ENCODE results near the gene GRIN2A.

Gene GRIN2A

DNA sequence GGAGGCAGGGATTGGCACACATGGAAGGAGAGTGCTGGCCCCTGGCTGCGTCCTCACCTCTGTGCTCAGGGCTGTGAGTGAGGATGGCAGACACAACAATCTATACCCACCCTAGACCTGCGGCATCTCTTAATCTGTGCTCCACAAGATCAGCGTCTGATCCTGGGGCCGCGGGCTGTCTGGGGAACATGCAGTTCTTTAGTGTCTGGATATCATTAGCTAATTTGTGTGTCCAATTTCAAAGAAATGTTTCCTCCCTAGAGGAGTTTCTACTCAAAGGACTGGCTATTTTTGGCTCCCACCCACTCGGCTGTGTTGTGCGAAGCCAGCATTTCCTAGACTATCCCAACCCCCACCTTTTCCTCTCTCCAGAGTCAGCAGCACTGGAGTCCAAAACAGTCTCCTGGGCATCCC, 93.8 kb downstream of the GRIN2A start:
- DNase-seq (ENCODE audit: low spot score) = no peak
- peak; percentile 5 for FAIRE-seq

DNA sequence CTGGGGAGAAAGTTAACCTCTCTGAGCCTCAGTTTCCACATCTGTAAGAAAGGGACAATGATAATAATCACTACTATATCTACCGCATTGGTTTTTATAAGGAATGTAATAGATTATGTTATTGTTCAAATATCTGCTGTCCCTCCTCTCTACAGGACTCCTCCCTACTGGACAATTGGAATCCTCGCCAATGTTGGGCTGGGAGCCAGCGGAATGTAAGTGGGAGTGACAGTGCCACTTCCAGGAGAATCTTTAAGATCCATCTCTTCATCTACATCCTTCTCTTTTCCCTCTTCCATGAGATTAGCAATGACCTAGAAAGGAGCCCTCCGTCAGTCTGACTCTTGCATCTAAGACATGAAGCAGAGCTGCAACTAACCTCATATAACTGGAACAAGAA, 95.1 kb downstream of the GRIN2A start:
- DNase-seq (ENCODE audit: low spot score) = no peak
- FAIRE-seq = no peak

DNA sequence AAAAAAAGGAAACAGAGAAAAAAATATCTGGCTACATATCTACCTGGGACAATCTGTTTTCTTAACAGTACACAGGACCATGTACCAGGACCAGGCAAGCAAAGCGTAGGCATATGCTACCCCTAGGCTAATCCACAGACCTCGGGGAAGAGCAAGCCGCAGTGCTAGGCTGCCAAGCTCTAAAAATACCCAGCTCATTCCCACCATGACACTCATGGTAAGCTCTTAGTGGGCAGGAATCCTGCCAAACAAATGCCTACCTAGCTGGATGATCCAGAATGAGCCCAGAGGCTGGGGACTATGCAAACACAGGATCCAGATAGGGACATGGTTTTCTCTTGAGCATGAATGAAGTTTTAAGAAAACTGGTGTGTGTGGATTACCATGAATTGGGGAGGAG, 95.6 kb downstream of the GRIN2A start:
- no peak for DNase-seq (ENCODE audit: low spot score)
- no peak for FAIRE-seq

GRCh38 chr16:10085078-10085798, 97.0 kb downstream of the GRIN2A start:
- no peak for DNase-seq (ENCODE audit: low spot score)
- no peak for FAIRE-seq

DNA sequence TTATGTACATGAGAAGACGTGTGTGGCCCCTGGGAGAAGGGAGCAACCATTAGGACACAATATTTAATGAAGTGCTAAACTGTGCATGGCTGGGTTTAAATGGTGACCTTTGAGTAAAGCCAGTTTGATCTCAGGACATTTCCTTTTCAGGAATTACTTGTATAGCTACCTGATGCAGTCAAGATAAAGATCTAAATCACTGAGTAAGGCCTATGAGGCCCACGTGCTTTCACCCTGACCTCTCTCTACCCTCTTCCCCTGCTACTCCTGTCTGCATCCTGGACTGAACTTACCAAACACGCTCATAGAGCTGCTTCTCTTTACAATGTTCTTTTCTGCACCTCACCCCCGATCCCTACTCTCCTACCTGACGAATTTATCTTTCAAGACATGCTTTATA, 98.9 kb downstream of the GRIN2A start:
- no peak for DNase-seq (ENCODE audit: low spot score)
- FAIRE-seq = no peak

GRCh38 chr16:10081201-10081940, 100.9 kb downstream of the GRIN2A start:
- FAIRE-seq = no peak
- no peak for DNase-seq (ENCODE audit: low spot score)

DNA sequence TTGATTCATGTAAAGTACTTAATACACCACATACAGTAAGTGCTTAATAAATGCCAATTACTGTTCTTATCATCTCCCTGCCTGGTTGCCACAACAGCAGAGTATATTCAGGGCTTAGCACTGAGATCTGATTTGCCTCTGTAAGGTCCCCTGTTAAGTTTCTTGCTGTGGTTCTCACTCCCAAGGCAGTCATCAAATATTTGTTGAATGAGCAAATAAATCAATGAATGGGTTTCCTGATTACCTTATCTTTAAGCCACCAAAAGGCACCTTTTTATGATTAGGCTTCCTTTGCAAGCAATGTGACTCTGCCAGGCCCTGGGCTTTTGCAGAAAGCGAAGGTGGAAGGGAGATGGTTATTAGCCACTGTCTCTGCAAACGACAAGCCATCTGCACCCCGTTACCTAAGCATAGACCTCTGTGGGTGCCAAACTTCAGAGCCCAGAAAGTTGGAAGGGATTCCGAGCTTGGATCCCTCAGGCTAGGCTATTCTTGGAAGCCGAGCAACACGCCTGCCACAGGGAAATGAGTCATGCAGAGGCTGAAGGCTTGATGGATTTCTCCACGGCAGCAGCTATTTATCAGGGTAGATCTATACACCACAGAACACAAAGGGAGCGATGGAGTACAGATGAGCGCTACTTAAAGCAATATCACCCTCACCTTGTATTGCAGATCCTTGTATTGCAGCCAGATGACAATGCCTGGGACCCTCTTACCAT, 102.0 kb downstream of the GRIN2A start:
- peak; percentile 90 for DNase-seq (ENCODE audit: low spot score)
- FAIRE-seq = no peak

DNA sequence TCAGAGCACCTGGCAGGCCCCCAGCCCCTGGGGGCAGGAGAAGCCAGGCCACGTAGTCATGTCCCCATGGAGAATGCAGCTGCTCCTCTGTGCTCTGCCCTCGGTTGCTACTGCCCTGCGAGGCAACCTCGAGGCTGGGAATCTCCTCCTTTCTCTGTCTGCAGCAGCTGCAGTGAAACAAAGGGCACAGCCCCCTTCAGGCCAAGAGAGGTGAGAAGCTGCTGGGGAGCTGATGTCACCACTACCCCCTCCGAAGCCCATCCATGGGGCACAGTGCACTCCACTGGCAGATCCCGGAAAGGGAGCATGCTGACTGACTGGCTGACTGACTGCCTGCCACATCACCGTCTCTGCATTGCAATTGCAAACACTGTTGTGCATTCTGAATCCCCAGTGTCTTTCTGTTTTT, 103.7 kb downstream of the GRIN2A start:
- FAIRE-seq = peak; percentile 17
- DNase-seq (ENCODE audit: low spot score) = peak; percentile 64

GRCh38 chr16:10077861-10078260, 104.4 kb downstream of the GRIN2A start:
- no peak for FAIRE-seq
- peak; percentile 41 for DNase-seq (ENCODE audit: low spot score)

GRCh38 chr16:10076037-10076436, 106.2 kb downstream of the GRIN2A start:
- DNase-seq (ENCODE audit: low spot score) = no peak
- FAIRE-seq = peak; percentile 50

DNA sequence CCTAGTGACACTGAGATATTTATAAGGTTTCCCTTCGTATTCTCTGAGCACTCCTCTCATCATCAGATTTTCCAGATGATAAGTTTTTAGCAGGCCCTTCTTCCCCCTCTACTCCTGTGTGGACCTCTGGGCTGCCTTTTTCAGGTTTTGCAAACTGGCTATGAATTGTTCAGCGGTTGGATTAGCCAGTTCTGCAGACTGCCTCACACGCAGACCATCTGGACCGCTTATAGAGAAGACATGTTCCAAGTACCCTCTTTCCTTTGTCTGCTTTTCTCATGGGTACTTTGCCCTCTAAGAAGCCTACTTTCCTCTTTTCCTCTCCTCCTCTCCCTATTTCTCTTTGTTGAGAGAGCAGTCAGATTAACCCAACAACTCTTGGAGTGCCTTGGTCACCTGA, 111.6 kb downstream of the GRIN2A start:
- FAIRE-seq (no peak), DNase-seq (ENCODE audit: low spot score) (no peak)

DNA sequence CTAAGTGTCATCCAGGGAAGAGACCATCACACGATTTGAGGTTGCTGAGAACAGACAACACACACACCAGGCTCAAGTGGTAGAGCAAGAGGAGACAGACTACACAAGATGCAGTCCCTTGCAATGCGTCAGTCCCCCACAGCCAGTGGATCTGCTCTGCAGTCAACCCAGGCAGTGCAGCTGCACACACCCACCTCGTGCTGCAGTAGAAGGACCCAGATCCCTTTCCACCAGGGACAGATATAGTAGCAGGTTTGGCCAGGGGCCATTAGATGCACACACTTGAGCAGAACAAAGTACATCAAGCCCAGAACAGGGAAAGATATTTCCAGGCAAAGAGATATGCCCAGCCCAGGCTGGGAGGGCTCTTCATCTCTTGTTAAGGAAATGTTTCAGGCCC, 112.9 kb downstream of the GRIN2A start:
- FAIRE-seq = no peak

GRCh38 chr16:10067835-10068234, 114.4 kb downstream of the GRIN2A start:
- FAIRE-seq = peak; percentile 23
- no peak for DNase-seq (ENCODE audit: low spot score)

More for the DNA sequence above, 112.9 kb downstream of the GRIN2A start:
- DNase-seq (ENCODE audit: low spot score) = no peak

GRCh38 chr16:10067406-10067805, 114.8 kb downstream of the GRIN2A start:
- no peak for FAIRE-seq
- no peak for DNase-seq (ENCODE audit: low spot score)

- no peak for FAIRE-seq
- DNase-seq (ENCODE audit: low spot score) = no peak
These were observed 117.2 kb downstream of the GRIN2A start for GRCh38 chr16:10065019-10065418.

DNA sequence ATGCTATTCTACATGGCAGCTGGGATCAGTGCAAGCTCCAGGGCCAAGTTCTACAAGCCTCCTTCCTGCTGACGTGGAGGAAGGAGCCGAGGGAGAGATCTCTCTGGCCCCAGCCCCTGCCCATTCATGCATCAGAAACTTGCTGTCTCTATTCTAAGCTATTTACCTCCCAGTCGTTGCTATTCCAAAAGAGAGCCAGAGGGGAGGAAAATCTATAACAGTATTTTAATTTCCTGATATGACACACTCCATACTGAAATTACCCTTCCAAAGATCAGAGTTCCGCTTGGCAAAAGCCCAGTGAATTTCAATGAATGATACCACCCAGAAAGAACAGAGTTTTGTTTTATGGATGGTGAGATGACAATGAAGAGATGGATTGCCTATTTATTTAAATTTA, 133.4 kb downstream of the GRIN2A start:
- FAIRE-seq (no peak), DNase-seq (ENCODE audit: low spot score) (no peak)

DNA sequence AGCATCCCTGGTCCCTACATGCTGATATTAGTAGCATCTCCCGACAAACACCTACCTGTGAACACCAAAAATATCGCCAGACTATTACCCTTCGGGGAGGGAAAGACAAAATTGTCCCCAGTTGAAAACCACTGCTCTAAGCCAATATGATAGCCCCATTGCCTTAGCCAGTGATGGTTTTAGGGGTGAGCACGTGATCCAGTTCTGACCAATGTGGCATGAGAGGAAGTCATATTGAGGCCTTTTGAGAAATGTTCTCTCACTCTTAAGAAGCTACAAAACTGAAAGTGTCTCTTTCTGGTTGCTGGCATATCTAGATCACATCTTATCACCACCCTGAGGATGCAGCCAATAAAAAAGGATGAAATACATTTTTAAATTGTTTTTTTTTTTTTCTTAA, 136.3 kb downstream of the GRIN2A start:
- DNase-seq (ENCODE audit: low spot score) = no peak
- FAIRE-seq = peak; percentile 48

GRCh38 chr16:10045291-10045775, 136.9 kb downstream of the GRIN2A start:
- DNase-seq (ENCODE audit: low spot score) (no peak), FAIRE-seq (no peak)

DNA sequence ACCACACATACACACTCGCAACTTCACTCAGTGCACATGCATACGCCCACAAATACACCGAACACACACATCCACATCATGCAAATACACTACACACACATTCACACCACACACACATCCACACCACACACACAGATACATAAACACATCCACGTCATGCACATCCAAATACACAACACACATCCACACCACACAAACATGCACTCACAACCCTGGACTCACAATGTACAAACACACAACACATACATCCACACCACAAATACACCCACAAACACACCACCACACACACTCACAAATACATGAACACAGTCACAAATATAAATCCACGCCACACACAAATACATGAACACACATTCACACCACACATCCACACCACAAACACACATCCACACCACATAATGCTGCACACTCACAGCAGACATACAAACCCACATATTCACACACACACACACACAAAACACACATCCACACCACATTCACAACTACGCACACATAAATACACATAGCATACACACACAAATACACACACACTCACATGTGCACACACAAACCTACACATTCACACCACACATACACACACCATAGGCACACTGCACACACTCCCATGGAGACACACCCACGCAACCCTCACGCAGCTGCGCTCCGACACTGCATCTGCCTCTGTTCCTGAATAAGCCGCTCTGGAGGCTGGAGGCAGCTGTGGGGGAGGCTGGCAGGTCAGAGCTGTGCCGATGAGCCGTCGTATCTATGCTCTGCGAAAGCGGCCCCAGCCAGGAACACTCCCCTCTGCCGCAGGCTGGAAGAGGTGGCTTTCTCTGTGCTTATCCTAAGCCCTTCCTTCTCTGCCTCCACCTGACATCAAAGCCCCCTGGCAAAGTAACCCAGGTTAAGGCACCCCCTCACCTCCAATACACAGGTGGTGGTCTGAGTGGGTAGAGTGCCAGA, 141.8 kb downstream of the GRIN2A start:
- no peak for FAIRE-seq

GRCh38 chr16:10039220-10040096, 142.8 kb downstream of the GRIN2A start:
- peak; percentile 99 for FAIRE-seq
- peak; percentile 27 for DNase-seq (ENCODE audit: low spot score)

More for the DNA sequence above, 141.8 kb downstream of the GRIN2A start:
- DNase-seq (ENCODE audit: low spot score) = peak; percentile 23

Data from urothelium cell line (cell line).